SW480 (cell line): Measurements from ENCODE around the gene C15orf39.

Source experiments
- DNase-seq: peaks from one replicate; pipeline ENCODE4 v3.0.0-alpha.2; 2016; ENCODE audit warnings: low spot score

The C15orf39 gene

GRCh38 chr15:75172284-75172820 is 29.3 kb upstream of the C15orf39 start:
- no peak for DNase-seq

DNA sequence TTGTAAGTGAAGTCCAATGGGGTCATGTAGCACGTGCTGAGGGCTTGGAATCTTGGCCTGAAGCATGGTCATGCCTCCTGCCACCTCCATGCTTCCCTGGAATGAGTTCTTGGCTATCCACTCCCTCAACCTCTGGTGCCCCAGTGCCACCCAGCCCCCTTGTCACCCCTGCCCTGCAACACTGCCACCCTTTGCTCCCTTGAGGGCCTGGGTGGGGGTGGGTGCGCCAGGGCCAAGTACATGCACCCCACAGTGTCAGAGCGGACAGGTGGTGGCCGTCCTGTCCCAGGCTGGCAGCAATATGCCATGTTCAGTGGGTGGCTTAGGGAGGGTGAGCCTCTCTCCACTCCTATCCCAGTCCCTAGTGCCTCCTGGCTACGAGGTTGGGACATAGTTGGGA is 27.6 kb upstream of the C15orf39 start:
- no peak for DNase-seq

DNA sequence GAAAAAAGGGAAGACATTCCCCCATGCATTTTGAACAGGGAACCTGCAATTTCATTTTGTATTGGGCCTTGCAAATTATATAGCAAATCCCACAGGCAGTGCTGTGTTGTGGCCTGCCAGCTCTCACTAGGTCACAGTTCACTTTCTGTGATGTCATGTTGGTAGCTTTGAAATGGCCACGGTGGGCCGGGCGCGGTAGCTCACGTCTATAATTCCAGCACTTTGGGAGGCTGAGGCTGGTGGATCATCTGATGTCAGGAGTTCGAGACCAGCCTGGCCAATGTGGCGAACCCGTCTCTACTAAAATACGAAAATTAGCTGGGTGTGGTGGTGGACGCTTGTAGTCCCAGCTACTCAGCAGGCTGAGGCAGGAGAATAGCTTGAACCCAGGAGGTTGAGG is 27.0 kb upstream of the C15orf39 start:
- no peak for DNase-seq

GRCh38 chr15:75176396-75176761 is 25.3 kb upstream of the C15orf39 start:
- DNase-seq: no peak

GRCh38 chr15:75177360-75178071 is 24.2 kb upstream of the C15orf39 start:
- no peak for DNase-seq

- DNase-seq: no peak
Measured at GRCh38 chr15:75178171-75178937, 23.3 kb upstream of the C15orf39 start.

DNA sequence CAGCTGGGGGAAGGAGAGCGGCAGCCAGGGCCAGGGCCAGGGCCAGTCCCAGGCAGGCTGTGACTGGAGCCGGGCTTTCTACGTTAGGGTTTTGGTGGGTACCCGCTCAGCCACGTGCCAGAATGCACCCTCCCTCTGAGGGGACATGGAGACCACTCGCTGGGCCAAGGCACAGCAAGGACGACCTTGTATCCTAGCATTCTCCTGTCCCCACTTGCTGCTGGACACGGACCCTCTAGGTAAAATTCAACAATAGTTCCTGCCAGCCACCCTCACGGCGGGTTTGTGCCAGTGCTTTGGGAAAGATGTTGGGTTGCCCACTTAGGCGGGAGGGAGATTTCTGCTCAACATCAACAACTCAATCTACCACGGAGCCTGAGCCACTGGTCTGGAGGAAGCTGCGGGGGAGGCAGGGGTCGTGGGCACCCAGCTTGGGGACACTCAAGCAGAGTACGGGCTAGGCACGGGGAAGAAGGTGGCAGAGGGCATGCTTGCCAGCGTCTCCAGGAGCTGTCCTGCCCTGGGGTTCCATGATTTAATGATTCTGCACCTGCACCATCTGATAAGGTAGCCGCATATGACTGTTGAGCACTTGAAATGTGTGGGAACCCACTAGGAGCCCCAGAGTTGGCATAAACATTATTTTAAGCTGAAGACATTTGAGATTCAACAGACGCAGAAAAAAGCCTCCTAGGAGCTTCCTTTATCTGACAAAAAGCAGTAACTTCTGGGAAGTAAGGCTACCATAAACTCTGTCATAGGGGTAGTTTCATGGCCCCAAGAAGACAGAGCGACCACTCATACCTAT is 22.5 kb upstream of the C15orf39 start:
- DNase-seq: no peak

DNA sequence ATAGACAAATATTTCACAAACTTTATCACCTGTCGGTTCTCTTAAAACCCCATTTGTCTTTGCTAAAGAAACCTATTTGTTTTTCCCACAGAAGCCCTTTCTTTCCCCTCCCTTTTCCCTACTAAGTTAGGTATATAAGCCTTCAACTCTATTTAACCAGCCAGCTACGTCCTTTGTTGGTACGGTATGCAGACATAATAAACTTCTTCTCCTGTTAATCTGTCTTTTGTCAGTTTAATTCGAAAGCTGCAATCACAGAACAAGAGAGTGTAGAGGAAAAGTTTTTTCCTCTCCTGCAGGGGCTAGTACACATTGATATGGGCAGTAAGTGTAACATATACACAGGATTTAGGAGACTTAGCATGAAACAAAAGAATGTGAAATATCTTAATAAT is 21.9 kb upstream of the C15orf39 start:
- no peak for DNase-seq

DNA sequence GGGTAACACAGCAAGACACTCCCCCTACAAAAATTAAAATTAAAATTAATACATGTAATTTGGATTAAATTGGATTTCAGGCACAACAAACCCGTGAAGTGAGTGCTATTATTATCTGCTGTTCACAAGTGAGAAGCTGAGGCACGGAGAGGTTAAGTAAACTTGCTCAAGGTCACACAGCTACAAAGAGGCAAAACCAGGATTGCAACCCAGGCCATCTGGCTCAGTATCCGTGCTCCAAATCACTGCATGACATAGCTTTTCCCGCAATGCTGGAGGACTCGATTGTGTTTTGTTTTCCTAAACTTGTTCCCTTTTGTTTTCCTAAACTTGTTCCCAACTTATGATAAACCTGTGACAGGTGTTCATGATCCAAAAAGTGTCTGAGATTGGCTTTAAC is 19.9 kb upstream of the C15orf39 start:
- DNase-seq: no peak

- DNase-seq: no peak
Measured at GRCh38 chr15:75182187-75183131, 19.2 kb upstream of the C15orf39 start.

DNA sequence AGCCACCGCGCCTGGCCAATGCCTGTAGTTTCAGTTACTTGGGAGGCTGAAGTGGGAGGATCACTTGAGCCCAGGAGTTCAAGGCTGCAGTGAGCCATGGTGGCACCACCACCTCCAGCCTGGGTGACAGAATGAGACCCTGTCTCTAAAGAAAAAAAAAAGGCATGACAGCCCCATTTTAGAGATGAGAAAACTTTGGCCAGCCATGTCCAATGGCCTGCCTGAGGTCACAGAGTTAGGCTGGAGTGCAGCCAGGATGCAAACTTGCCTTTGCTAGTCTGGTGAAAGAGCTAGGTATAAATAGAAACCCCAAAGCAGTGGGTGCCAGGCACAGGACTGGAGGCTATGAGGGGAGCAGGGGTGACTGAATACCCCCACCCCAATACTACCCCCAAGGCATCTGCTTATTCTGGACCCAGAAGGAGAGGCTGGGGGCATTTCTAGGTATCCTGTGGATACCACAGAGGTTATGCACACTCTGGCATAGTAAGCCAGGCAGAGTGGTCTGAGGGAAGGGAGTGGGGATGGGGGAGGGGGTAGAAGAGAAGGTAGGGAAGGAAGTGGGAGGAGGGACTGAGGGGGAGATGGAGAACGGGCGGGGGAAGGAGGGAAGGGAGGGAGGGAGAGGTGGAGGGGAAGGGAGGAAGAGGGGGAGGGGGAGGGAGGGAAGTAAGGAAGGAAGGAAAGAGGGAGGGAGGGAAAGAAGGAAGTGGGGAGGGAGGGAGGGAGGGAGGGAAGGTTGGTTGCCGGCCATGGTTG is 16.2 kb upstream of the C15orf39 start:
- DNase-seq: no peak

DNA sequence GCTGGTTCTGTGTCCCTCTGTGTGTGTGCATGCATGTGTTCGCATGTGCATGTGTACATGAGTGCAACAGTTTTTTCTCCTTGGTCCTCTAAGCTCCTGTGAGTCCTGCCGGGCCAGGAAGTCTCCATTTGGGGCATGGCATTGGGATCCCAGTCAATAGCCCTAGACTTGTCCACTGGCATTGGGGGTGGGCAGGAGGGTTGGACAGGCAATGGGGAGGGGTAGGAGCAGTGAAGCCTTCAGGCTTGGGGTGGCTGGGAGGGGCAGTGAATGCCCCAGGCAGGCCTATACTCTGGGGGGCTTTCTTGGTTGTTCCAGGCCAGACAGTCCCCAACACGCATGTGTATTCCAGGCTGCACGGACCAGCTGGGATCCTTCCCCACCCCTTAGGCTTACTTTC is 15.6 kb upstream of the C15orf39 start:
- no peak for DNase-seq

GRCh38 chr15:75188499-75188898 is 13.2 kb upstream of the C15orf39 start:
- DNase-seq: no peak

- DNase-seq: no peak
Measured at GRCh38 chr15:75191235-75191634, 10.4 kb upstream of the C15orf39 start.

DNA sequence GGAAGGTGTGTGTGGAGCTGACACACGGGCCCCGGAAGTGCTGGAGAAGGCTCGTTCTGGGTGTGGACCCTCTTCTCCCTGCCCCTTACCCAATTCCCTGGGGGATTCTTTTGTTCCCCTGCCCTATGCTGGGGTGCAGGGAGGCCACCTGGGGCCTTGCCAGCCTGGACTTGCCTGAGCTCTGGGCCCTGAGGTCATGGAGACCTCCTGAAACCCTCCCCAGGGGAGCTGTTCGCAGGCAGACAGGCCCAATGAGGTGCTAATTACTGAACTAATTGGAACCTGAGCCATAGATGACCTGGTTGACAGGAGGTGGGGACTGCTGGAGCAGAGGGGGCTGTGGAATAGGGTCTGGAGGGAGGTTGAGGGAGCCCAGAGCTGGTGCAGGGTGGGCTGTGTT is 9.4 kb upstream of the C15orf39 start:
- DNase-seq: no peak

GRCh38 chr15:75193272-75193671 is 8.4 kb upstream of the C15orf39 start:
- DNase-seq: no peak

GRCh38 chr15:75193976-75194375 is 7.7 kb upstream of the C15orf39 start:
- no peak for DNase-seq

GRCh38 chr15:75194397-75194796 is 7.3 kb upstream of the C15orf39 start:
- no peak for DNase-seq

DNA sequence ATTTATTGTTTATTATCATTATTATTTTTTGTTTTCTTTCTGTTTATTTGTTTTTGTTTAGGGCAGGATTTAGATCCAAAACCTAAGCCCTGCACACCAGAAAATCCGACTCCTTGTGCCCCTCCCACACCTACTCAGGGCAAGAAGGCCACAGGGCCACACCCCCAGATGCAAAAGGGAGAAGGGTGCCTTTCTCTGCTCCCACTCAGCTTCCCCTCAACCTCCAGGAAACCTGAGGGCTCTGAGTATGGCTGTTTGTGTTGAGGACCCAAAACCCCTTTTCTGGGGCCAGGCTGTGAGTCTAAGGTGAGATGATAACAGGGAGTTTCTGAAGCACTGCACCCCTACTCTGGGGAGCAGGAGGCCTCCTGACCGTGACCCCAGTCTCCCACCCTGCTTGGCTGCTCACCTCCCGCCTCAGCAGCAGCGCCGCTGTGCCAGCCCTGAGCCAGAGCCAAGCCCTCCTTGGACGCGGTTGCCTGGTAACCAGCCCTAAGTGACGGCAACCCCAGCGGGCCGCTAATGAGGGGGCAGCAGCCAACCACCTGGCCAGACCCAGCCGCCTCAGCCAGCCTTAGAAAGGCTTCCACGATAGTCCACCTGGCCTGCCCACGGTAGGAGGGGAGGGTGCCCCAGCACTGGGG is 6.4 kb upstream of the C15orf39 start:
- DNase-seq: no peak

GRCh38 chr15:75195766-75196241 is 5.9 kb upstream of the C15orf39 start:
- DNase-seq: no peak
